Cardiac muscle cell (in vitro differentiated cells and primary cell): Measurements from ENCODE around the gene INPP5A. TPM values are rescaled to one million over a fixed set of nuclear protein-coding genes. Genes with fewer than 3 reads are reported as not detected.

Experiments
- DNase-seq, 2 donors: peaks; one replicate each; pipeline versions ENCODE4 v3.0.0 to v3.0.0-alpha.2; 2010 to 2017; ENCODE audit warnings: low read depth in 1 of 2, low spot score in 1 of 2
- H3K27ac ChIP-seq: fragments of 200-600 bp; sonication (generic); 2 replicates; pipeline ENCODE4 v1.5.1; 2016
- H3K27me3 ChIP-seq: fragments of 200-600 bp; sonication (generic); 2 replicates; pipeline ENCODE4 v1.6.0; 2016; ENCODE audit warnings: control low read depth
- H3K36me3 ChIP-seq: fragments of 200-600 bp; sonication (generic); 2 replicates; pipeline ENCODE4 v1.5.1; 2016; ENCODE audit warnings: control low read depth
- H3K4me1 ChIP-seq: fragments of 200-600 bp; sonication (generic); 2 replicates; pipeline ENCODE4 v1.8.1; 2017; ENCODE audit warnings: low read depth, mild to moderate bottlenecking, mixed run types
- H3K4me3 ChIP-seq: fragments of 200-600 bp; sonication (generic); 2 replicates; pipeline ENCODE4 v1.5.1; 2016; ENCODE audit warnings: mild to moderate bottlenecking
- H3K9me3 ChIP-seq: fragments of 200-600 bp; sonication (generic); 2 replicates; pipeline ENCODE4 v1.5.1; 2017; ENCODE audit warnings: low read depth, mild to moderate bottlenecking, control low read depth
- polyA plus RNA-seq: library from polyadenylated mRNA; unstranded; fragments of >200 nt; fragmentation: Nextera tagmentation; extraction: Ambion mirVana; gene quantifications from 2 replicates; pipeline ENCODE4 v1.2.1, GENCODE V29; 2016
- total RNA-seq: library from RNA; depleted of rRNA; stranded (reverse); fragments of >200 nt; gene quantifications from 2 replicates; pipeline ENCODE4 v1.2.3, GENCODE V29; 2016
- TF ChIP-seq, protein P1 (sequence below): IDR thresholded peaks from 2 replicates; pipeline ENCODE4 v1.5.1; 2012; ENCODE audit warnings: low read depth, mild to moderate bottlenecking, low read length

INPP5A gene
- total and polyA plus RNA-seq, 2 experiments from 2014 or later, result 87.0 to 90.4 TPM

DNA sequence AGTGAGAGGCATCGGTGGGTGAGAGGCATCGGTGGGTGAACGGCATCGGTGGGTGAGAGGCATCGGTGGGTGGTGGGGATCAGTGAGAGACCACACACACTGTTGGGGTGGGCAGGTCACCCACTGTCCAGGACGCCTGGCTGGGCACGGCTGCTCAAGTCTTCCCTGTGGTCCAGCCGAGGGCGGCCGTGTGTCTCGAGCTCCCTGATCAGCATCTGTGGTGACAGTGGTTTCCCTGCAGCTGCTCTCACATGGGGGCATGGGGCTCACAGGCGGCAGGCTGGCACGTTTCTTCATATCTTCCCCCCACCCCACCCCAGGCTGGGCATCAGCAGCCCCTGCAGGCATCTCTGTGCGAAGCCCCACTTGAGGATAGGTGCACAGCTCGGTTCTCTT lies 170.2 kb downstream of the INPP5A start:
- no peaks in the 10 kb centered on the region for H3K36me3 ChIP-seq
- no peaks in the 10 kb centered on the region for H3K27me3 ChIP-seq
- no peak overlapping the region for H3K4me3 ChIP-seq
- H3K9me3 ChIP-seq, result no peaks in the 10 kb centered on the region
- TF ChIP-seq, protein P1, sequence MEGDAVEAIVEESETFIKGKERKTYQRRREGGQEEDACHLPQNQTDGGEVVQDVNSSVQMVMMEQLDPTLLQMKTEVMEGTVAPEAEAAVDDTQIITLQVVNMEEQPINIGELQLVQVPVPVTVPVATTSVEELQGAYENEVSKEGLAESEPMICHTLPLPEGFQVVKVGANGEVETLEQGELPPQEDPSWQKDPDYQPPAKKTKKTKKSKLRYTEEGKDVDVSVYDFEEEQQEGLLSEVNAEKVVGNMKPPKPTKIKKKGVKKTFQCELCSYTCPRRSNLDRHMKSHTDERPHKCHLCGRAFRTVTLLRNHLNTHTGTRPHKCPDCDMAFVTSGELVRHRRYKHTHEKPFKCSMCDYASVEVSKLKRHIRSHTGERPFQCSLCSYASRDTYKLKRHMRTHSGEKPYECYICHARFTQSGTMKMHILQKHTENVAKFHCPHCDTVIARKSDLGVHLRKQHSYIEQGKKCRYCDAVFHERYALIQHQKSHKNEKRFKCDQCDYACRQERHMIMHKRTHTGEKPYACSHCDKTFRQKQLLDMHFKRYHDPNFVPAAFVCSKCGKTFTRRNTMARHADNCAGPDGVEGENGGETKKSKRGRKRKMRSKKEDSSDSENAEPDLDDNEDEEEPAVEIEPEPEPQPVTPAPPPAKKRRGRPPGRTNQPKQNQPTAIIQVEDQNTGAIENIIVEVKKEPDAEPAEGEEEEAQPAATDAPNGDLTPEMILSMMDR, result no peak
- no peak overlapping the region for H3K27ac ChIP-seq
- no peak for DNase-seq
- H3K4me1 ChIP-seq, result no peaks in the 10 kb centered on the region

- Histone ChIP-seq H3K4me3 (no peak overlapping the region), H3K9me3 (no peaks in the 10 kb centered on the region), H3K36me3 (no peaks in the 10 kb centered on the region), H3K4me1 (no peaks in the 10 kb centered on the region), H3K27me3 (no peaks in the 10 kb centered on the region), H3K27ac (no peak overlapping the region)
- TF ChIP-seq, protein P1, result no peak
- no peak for DNase-seq
Observed at GRCh38 chr10:132708441-132708840, 170.9 kb downstream of the INPP5A start.

GRCh38 chr10:132708936-132709335 lies 171.3 kb downstream of the INPP5A start:
- no peak overlapping the region for H3K4me3 ChIP-seq
- no peaks in the 10 kb centered on the region for H3K9me3 ChIP-seq
- H3K27me3 ChIP-seq, result no peaks in the 10 kb centered on the region
- DNase-seq, result no peak
- H3K36me3 ChIP-seq, result no peaks in the 10 kb centered on the region
- TF ChIP-seq, protein P1, result no peak
- no peaks in the 10 kb centered on the region for H3K4me1 ChIP-seq
- H3K27ac ChIP-seq, result no peak overlapping the region

GRCh38 chr10:132709471-132709951 lies 171.9 kb downstream of the INPP5A start:
- Histone ChIP-seq H3K4me3 (no peak overlapping the region), H3K27ac (no peak overlapping the region), H3K9me3 (no peaks in the 10 kb centered on the region), H3K36me3 (no peaks in the 10 kb centered on the region), H3K27me3 (no peaks in the 10 kb centered on the region), H3K4me1 (no peaks in the 10 kb centered on the region)
- DNase-seq, result no peak
- TF ChIP-seq, protein P1, result no peak

DNA sequence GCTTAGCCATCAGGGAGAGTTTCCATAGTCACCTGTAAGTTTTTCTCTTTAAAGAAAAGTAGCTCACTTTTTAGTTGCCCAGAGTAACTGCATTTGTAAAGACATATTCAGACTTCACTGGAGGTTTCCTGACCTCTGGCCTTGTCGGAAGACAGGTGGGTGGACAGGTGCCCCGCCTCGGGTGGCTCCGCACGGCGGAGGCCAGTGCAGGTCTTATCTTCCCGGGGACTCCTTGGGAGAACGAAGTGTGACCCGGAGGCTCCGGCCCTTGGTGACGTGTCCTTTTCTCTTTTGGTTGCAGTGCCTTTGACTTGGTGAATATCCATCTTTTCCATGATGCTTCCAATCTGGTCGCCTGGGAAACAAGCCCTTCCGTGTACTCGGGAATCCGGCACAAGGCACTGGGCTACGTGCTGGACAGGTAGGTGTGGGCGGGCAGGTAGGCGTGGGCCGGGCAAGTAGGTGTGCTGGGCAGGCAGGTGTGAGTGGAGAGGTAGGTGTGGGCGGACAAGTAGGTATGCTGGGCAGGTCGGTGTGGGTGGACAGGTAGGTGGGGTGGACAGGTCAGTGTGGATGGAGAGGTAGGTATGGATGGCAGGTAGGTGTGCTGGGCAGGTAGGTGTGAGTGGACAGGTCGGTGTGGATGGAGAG lies 172.6 kb downstream of the INPP5A start:
- H3K27ac ChIP-seq, result no peak overlapping the region
- no peak for DNase-seq
- no peaks in the 10 kb centered on the region for H3K27me3 ChIP-seq
- H3K9me3 ChIP-seq, result no peaks in the 10 kb centered on the region
- no peak overlapping the region for H3K4me3 ChIP-seq
- no peaks in the 10 kb centered on the region for H3K36me3 ChIP-seq
- no peaks in the 10 kb centered on the region for H3K4me1 ChIP-seq
- TF ChIP-seq, protein P1, result no peak
